HG03159 (cell line): ENCODE results near the gene CLPTM1L.
A peak's percentile ranks its signal among the peaks of the same experiment; 100 is the strongest.
"Not testable (repeated sequence)": the region's sequence is repeated elsewhere in the genome, so short reads cannot be mapped to it uniquely, and the experiment has no call there.

Source experiments
- ATAC-seq: cut with Tn5 transposase; IDR thresholded peaks from one replicate; pipeline ENCODE4 v1.9.1; 2021; ENCODE audit warnings: mild to moderate bottlenecking, moderate library complexity; ENCODE audit not compliant: unreplicated experiment

The CLPTM1L gene

GRCh38 chr5:1381370-1382247, 36.7 kb upstream of the CLPTM1L start:
- no peak for ATAC-seq

- no peak for ATAC-seq
These were observed 36.0 kb upstream of the CLPTM1L start for GRCh38 chr5:1380910-1381309.

- ATAC-seq: peak; percentile 70
These were observed 35.3 kb upstream of the CLPTM1L start for GRCh38 chr5:1380011-1380817.

GRCh38 chr5:1378866-1379659, 34.2 kb upstream of the CLPTM1L start:
- no peak for ATAC-seq

GRCh38 chr5:1378096-1378495, 33.2 kb upstream of the CLPTM1L start:
- no peak for ATAC-seq

- ATAC-seq: no peak
These were observed 32.1 kb upstream of the CLPTM1L start for GRCh38 chr5:1376981-1377380.

GRCh38 chr5:1375871-1376810, 31.2 kb upstream of the CLPTM1L start:
- ATAC-seq: no peak

- no peak for ATAC-seq
These were observed 29.8 kb upstream of the CLPTM1L start for GRCh38 chr5:1374679-1375055.

GRCh38 chr5:1374030-1374678, 29.3 kb upstream of the CLPTM1L start:
- no peak for ATAC-seq

- not testable (repeated sequence) for ATAC-seq
These were observed 27.1 kb upstream of the CLPTM1L start for GRCh38 chr5:1371972-1372342.

GRCh38 chr5:1371218-1371971, 26.5 kb upstream of the CLPTM1L start:
- ATAC-seq: no peak

GRCh38 chr5:1370006-1370405, 25.1 kb upstream of the CLPTM1L start:
- no peak for ATAC-seq

GRCh38 chr5:1368756-1369155, 23.9 kb upstream of the CLPTM1L start:
- ATAC-seq: no peak

- ATAC-seq: no peak
These were observed 23.3 kb upstream of the CLPTM1L start for GRCh38 chr5:1368236-1368635.

GRCh38 chr5:1367149-1367548, 22.2 kb upstream of the CLPTM1L start:
- no peak for ATAC-seq

- no peak for ATAC-seq
These were observed 21.6 kb upstream of the CLPTM1L start for GRCh38 chr5:1366514-1366913.

- ATAC-seq: no peak
These were observed 19.3 kb upstream of the CLPTM1L start for GRCh38 chr5:1364211-1364610.

GRCh38 chr5:1363581-1363980, 18.7 kb upstream of the CLPTM1L start:
- ATAC-seq: no peak

- ATAC-seq: no peak
These were observed 18.3 kb upstream of the CLPTM1L start for GRCh38 chr5:1363160-1363559.
